HG03575 (cell line): Measurements from ENCODE around the gene FZD1.
A peak's percentile ranks its signal among the peaks of the same experiment; 100 is the strongest.

ENCODE experiments used
- ATAC-seq: cut with Tn5 transposase; IDR thresholded peaks from one replicate; pipeline ENCODE4 v1.9.1; 2021; ENCODE audit not compliant: unreplicated experiment, insufficient number of reproducible peaks, low FRiP score; ENCODE audit errors: extremely low read depth

The FZD1 gene

GRCh38 chr7:91263384-91264045, 718 bp upstream of the FZD1 start:
- no peak for ATAC-seq

DNA sequence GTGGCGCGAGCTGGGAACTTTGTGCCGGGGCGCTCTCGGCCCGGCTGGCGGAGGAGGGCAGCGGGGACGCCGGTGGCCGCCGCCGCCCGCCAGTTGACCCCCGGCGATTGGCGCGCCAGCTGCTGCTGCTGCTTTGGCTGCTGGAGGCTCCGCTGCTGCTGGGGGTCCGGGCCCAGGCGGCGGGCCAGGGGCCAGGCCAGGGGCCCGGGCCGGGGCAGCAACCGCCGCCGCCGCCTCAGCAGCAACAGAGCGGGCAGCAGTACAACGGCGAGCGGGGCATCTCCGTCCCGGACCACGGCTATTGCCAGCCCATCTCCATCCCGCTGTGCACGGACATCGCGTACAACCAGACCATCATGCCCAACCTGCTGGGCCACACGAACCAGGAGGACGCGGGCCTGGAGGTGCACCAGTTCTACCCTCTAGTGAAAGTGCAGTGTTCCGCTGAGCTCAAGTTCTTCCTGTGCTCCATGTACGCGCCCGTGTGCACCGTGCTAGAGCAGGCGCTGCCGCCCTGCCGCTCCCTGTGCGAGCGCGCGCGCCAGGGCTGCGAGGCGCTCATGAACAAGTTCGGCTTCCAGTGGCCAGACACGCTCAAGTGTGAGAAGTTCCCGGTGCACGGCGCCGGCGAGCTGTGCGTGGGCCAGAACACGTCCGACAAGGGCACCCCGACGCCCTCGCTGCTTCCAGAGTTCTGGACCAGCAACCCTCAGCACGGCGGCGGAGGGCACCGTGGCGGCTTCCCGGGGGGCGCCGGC, 870 bp downstream of the FZD1 start:
- ATAC-seq, result no peak

DNA sequence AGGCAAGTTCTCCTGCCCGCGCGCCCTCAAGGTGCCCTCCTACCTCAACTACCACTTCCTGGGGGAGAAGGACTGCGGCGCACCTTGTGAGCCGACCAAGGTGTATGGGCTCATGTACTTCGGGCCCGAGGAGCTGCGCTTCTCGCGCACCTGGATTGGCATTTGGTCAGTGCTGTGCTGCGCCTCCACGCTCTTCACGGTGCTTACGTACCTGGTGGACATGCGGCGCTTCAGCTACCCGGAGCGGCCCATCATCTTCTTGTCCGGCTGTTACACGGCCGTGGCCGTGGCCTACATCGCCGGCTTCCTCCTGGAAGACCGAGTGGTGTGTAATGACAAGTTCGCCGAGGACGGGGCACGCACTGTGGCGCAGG, 1.4 kb downstream of the FZD1 start:
- ATAC-seq, result no peak

DNA sequence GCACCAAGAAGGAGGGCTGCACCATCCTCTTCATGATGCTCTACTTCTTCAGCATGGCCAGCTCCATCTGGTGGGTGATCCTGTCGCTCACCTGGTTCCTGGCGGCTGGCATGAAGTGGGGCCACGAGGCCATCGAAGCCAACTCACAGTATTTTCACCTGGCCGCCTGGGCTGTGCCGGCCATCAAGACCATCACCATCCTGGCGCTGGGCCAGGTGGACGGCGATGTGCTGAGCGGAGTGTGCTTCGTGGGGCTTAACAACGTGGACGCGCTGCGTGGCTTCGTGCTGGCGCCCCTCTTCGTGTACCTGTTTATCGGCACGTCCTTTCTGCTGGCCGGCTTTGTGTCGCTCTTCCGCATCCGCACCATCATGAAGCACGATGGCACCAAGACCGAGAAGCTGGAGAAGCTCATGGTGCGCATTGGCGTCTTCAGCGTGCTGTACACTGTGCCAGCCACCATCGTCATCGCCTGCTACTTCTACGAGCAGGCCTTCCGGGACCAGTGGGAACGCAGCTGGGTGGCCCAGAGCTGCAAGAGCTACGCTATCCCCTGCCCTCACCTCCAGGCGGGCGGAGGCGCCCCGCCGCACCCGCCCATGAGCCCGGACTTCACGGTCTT, 1.9 kb downstream of the FZD1 start:
- ATAC-seq, result no peak

- ATAC-seq, result no peak
Observed at GRCh38 chr7:91266689-91267090, 2.5 kb downstream of the FZD1 start.

DNA sequence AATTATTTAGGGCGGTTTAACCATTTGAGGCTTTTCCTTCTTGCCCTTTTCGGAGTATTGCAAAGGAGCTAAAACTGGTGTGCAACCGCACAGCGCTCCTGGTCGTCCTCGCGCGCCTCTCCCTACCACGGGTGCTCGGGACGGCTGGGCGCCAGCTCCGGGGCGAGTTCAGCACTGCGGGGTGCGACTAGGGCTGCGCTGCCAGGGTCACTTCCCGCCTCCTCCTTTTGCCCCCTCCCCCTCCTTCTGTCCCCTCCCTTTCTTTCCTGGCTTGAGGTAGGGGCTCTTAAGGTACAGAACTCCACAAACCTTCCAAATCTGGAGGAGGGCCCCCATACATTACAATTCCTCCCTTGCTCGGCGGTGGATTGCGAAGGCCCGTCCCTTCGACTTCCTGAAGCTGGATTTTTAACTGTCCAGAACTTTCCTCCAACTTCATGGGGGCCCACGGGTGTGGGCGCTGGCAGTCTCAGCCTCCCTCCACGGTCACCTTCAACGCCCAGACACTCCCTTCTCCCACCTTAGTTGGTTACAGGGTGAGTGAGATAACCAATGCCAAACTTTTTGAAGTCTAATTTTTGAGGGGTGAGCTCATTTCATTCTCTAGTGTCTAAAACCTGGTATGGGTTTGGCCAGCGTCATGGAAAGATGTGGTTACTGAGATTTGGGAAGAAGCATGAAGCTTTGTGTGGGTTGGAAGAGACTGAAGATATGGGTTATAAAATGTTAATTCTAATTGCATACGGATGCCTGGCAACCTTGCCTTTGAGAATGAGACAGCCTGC, 3.1 kb downstream of the FZD1 start:
- ATAC-seq, result no peak

DNA sequence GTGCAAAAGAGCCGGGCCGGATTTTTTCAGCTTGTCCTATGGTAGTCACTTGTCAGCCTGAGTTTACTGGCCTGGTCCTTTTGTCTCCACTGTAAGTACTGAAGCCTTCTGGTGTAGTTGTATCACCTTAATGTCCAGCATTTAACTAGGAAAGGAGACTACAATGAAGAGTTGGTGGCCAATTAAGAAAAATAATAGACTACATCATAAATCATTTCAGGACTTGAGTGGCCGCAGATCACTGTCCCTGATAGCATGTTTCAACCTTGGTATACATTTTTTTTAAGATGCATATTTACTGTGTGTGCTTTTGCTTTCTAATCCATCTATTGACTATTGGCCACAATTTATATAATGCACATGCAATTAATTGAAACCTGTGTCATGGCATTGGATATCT, 6.1 kb downstream of the FZD1 start:
- no peak for ATAC-seq

DNA sequence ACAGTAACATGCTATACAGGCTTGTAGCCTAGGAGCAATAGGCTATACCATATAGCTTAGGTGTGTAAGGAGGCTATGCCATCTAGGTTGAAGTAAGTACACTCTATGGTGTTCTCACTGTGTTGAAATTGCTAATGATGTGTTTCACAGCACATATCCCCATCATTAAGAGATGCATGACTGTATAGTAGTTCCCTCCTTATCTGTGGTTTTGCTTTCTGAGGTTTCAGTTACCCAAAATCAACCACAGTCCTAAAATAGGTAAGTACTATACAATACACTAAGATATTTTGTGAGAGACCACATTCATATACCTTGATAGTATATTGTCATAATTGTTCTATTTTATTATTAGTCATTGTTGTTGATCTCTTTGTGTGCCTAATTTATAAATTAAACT, 12.7 kb downstream of the FZD1 start:
- ATAC-seq, result peak; percentile 94

DNA sequence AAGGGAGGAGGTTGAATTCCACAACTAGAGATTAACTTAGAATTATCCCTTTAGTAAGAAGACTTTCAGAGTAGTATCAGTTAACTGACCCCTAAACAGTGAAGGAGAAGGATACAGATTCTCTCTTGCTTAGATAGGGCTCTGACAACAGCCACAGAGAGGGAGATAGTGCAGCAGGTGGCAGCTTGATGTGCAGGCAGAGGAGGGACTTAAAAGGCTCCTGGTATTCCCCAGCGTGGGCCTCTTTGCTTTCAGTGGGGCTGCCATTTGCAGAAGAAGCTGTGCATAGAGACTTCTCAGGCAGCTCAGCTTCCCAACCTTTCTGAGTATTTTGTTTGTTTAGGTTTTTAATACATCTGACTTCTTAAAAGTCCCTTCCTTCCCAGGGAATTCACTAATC, 16.0 kb downstream of the FZD1 start:
- no peak for ATAC-seq

GRCh38 chr7:91280604-91281003, 16.4 kb downstream of the FZD1 start:
- no peak for ATAC-seq

DNA sequence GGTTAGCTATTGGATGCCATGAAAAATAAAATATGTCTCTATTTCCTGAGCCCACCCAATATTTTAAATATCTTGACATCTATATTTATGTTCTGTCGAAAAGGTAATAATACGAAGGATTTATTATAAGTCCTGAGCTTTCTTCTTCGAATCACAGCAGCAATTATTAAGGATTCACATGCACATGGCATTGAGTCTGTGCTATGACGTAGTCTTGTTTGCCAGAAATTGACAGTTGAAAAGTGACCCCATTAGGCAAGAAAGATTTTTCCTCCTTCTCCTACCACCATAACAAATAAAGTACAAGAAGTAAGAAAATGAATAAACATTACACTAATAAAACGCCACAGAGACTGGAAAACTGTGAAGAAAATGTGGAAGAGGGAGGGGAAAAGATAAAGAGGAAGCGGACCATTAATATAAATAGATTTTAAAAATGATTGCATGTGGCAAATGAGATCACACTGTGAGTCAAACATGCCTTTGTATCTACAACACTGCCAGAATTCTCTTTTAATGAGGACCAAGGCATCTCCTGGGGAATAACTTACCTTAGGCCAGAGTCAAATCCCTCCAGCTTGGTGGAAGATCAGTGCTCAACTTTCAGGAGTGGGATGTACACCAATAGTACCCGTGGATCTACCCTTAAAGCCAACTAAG, 21.6 kb downstream of the FZD1 start:
- ATAC-seq, result no peak

- ATAC-seq, result no peak
Observed at GRCh38 chr7:91286432-91286831, 22.2 kb downstream of the FZD1 start.

DNA sequence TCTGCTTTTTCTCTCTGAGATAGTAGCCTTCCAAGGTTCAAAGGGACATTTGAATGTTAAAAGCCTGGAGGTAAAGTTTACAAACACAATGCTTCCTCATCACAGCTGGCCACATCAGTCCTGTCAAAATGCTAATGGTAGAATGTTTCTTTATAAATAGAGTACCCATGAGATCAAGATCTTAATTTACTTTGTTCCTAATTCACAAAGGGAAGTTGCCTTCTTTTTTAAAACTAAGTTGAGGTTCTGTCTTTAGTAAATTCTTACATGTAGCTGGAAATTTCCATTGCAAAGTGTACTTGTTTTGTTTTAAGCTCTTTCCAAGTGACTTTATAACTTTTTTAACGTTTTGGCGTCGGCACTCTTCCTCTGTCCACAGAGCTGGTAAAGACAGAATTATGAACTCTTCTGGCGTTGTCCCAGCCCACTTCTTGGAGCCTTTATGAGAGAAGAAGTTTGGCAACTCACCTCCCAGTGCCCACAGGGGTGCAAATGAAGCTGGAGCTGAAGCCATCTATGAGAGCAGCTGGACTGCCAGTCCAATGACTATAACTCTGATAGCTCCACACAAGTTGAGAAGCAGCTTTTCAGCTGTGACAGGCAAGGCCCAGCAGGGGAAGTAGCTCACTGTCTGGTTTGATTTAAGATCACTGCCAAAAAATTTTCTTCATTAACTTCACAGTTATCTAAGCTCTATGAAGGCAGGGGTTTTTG, 23.3 kb downstream of the FZD1 start:
- no peak for ATAC-seq

GRCh38 chr7:91288208-91288824, 24.1 kb downstream of the FZD1 start:
- ATAC-seq, result no peak

- no peak for ATAC-seq
Observed at GRCh38 chr7:91289633-91290254, 25.5 kb downstream of the FZD1 start.

DNA sequence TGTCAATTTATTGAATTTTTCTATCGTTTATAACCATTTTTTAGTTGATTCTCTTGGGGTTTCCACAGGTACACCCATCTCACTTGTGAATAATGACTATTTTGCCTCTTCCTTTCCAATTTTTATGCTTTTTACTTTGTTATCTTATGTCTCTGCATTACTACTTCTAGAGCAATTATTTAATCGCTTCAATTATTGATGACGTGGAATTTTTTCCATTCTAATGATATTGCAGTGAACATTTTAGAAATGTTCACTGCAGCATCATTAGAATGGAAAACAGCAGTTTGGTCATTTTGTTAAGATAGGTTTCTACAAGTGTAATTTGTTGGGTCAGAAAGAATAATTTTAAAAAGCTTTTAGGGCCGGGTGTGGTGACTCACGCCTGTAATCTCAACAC, 27.1 kb downstream of the FZD1 start:
- ATAC-seq, result no peak

GRCh38 chr7:91291902-91292301, 27.7 kb downstream of the FZD1 start:
- no peak for ATAC-seq

DNA sequence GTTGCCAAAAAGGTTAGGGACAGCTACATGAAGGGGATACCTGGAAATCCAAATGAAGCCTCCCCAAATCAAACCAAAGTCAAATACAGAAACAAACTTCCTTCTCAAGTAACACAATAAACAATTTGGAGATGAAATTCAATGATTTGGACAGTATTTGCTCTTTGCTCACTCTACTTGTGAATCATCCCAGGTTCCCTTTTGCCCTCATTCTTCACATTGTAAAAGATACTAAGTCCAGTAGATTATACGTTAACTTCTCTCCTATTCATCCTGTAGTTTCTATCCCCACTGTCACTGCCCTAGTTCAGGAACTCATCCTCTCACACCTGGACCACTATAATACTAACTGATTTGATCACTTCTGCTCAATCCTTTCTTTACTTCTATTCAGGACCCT, 28.3 kb downstream of the FZD1 start:
- ATAC-seq, result no peak
